ENCODE results near the gene CCDC33. TPM values are rescaled to one million over a fixed set of nuclear protein-coding genes. Genes with fewer than 3 reads are reported as not detected.

The CCDC33 gene
- total RNA-seq, 1 experiment from 2014 or later = 0.77 TPM

DNA sequence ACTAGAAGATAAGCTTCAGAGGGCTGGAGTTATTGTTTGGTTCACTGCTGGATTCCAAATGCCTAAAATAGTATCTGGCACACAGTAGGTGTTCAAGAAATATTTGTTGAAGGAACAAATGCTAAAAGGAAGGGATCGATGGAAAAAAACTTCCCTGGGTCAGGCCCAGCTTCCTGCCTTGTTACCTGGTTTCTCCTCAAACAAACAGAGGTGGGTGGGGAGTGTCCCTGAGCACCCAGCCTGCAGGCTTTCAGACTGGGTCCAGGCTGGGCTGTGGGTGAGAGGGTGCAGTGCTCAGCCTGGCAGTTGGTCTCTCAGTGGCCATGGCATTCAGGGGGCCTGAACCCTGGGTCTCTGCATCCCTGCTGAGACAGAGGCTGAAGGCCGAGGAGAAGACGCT is 19.2 kb upstream of the CCDC33 start:
- no peak overlapping the region for H3K4me2 ChIP-seq (ENCODE audit: low read length)
- intact Hi-C loops (cut with micrococcal nuclease) = no loop called here
- ATAC-seq (no peak), DNase-seq (no peak)
- H3K36me3 ChIP-seq (ENCODE audit: low read depth, low read length) = no peaks in the 10 kb centered on the region
- H3K79me2 ChIP-seq (ENCODE audit: low read length) = no peaks in the 10 kb centered on the region
- H3K9me3 ChIP-seq (ENCODE audit: low read length) = no peaks in the 10 kb centered on the region
- no peaks in the 10 kb centered on the region for H3F3A ChIP-seq (ENCODE audit: low read length, unreplicated experiment)
- no peaks in the 10 kb centered on the region for H4K20me1 ChIP-seq (ENCODE audit: low read length)
- CTCF ChIA-PET = no interaction called here
- no peaks in the 10 kb centered on the region for H3K9me2 ChIP-seq (replicated peaks; ENCODE audit: low read length)
- H3K27ac ChIP-seq (ENCODE audit: low read length) = no peak overlapping the region
- H3K9ac ChIP-seq (ENCODE audit: low read length) = no peak overlapping the region
- POLR2A ChIA-PET (ENCODE audit: unreplicated experiment) = no interaction called here
- TF ChIP-seq, protein P1, sequence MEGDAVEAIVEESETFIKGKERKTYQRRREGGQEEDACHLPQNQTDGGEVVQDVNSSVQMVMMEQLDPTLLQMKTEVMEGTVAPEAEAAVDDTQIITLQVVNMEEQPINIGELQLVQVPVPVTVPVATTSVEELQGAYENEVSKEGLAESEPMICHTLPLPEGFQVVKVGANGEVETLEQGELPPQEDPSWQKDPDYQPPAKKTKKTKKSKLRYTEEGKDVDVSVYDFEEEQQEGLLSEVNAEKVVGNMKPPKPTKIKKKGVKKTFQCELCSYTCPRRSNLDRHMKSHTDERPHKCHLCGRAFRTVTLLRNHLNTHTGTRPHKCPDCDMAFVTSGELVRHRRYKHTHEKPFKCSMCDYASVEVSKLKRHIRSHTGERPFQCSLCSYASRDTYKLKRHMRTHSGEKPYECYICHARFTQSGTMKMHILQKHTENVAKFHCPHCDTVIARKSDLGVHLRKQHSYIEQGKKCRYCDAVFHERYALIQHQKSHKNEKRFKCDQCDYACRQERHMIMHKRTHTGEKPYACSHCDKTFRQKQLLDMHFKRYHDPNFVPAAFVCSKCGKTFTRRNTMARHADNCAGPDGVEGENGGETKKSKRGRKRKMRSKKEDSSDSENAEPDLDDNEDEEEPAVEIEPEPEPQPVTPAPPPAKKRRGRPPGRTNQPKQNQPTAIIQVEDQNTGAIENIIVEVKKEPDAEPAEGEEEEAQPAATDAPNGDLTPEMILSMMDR (conservative IDR thresholded peaks at IDR 0.05; ENCODE audit: low read depth, low read length) = no peak
- TF ChIP-seq EZH2phosphoT487 (IDR thresholded peaks at IDR 0.05; ENCODE audit: borderline replicate concordance, low read length) (no peak), EZH2 (IDR thresholded peaks at IDR 0.05; ENCODE audit: low read length, unreplicated experiment) (no peak)
- no peak overlapping the region for H3K4me3 ChIP-seq (ENCODE audit: low read length)
- BruUV-seq (replicated peaks) = no TSS peak
- H2AFZ ChIP-seq (ENCODE audit: low read length) = no peak overlapping the region
- 0 out of 2 replicates have a peak, but pooled peaks cover 3% of the 10 kb centered on the region for H3K27me3 ChIP-seq (ENCODE audit: low read length)
- H3K4me1 ChIP-seq (ENCODE audit: insufficient read depth, low read length) = peaks cover 27% of the 10 kb centered on the region

DNA sequence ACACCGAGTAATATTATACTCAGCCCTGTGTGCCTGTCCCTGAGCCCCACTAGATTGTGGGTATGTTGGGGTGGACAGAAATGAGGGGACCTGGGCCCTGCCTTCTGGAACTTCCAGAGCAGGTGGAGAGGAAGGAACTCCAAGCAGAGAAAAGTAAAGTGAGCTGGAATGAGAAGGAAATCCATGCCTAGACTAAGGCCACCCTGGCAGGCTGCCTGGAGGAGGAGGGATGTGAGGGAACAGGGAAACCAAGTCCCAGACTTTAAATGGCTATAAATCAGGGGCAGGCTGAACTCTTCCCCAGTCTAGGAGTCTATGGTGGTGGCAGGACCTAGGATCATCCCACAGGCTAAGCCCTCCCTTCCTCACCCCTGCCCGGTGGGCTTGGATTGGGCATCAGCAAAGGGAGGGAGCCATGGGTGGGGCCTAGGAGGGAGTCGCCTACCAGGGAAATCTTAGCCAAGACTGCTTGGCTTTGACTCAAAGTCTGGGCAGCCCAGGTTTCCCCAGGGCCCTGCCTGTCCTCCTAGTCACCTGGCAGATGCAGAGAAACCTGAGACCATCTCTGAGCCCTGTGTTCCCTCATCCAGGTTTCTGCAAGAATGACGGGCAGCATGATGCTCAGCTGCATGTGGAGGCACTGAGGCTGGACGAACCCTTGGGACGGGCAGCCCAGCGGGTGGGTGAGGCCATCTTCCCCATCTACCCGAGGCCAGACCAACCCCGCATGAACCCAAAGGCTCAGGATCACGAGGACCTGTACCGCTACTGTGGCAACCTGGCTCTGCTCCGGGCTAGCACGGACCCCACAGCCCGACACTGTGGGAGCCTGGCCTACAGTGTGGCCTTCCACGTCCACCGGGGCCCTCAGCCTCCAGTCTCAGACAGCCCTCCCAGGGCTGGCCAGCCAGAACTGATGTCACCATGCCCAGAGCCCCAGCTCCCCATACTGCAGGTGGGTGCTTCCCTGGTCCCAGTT is 17.9 kb upstream of the CCDC33 start:
- H3K4me3 ChIP-seq (ENCODE audit: low read length) = no peak overlapping the region
- H3K9ac ChIP-seq (ENCODE audit: low read length) = no peak overlapping the region
- DNase-seq (peak; percentile 50), ATAC-seq (no peak)
- BruUV-seq (replicated peaks) = no TSS peak
- ChIA-PET POLR2A (ENCODE audit: unreplicated experiment) (interaction anchor here (0.6 kb wide), 1 partner anchor 24 kb away, joined by 3 read pairs; no protein-coding TSS in a partner anchor), CTCF (no interaction called here)
- H3K27ac ChIP-seq (ENCODE audit: low read length) = no peak overlapping the region
- TF ChIP-seq, protein P1 (conservative IDR thresholded peaks at IDR 0.05; ENCODE audit: low read depth, low read length) = no peak
- TF ChIP-seq EZH2 (IDR thresholded peaks at IDR 0.05; ENCODE audit: low read length, unreplicated experiment) (no peak), EZH2phosphoT487 (IDR thresholded peaks at IDR 0.05; ENCODE audit: borderline replicate concordance, low read length) (no peak)
- H3K9me3 ChIP-seq (ENCODE audit: low read length) = no peaks in the 10 kb centered on the region
- H4K20me1 ChIP-seq (ENCODE audit: low read length) = no peaks in the 10 kb centered on the region
- intact Hi-C loops (cut with micrococcal nuclease) = no loop called here
- H3K79me2 ChIP-seq (ENCODE audit: low read length) = no peaks in the 10 kb centered on the region
- H2AFZ ChIP-seq (ENCODE audit: low read length) = no peak overlapping the region
- H3K36me3 ChIP-seq (ENCODE audit: low read depth, low read length) = no peaks in the 10 kb centered on the region
- H3K4me2 ChIP-seq (ENCODE audit: low read length) = no peak overlapping the region
- no peaks in the 10 kb centered on the region for H3F3A ChIP-seq (ENCODE audit: low read length, unreplicated experiment)
- peaks cover 27% of the 10 kb centered on the region for H3K4me1 ChIP-seq (ENCODE audit: insufficient read depth, low read length)
- H3K9me2 ChIP-seq (replicated peaks; ENCODE audit: low read length) = no peaks in the 10 kb centered on the region
- 0 out of 2 replicates have a peak, but pooled peaks cover 3% of the 10 kb centered on the region for H3K27me3 ChIP-seq (ENCODE audit: low read length)

All from PC-3 (cell line).